ENCODE results near the gene MAP3K6. TPM values are rescaled to one million over a fixed set of nuclear protein-coding genes. Genes with fewer than 3 reads are reported as not detected.
A peak's percentile ranks its signal among the peaks of the same experiment; 100 is the strongest.

Gene MAP3K6
- total RNA-seq, 1 experiment from 2014 or later, result 25.1 TPM

DNA sequence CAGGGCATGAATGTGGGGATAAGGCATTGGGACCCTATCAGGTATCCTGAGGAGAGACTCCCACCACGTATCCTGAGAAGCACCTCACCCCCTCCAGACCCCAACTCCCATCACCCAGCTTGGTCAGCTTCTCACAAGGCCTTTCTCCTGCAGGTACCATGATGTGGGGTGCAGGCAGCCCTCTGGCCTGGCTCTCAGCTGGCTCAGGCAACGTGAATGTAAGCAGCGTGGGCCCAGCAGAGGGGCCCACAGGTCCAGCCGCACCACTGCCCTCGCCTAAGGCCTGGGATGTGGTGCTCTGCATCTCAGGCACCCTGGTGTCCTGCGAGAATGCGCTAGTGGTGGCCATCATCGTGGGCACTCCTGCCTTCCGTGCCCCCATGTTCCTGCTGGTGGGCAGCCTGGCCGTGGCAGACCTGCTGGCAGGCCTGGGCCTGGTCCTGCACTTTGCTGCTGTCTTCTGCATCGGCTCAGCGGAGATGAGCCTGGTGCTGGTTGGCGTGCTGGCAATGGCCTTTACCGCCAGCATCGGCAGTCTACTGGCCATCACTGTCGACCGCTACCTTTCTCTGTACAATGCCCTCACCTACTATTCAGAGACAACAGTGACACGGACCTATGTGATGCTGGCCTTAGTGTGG lies 27.0 kb upstream of the MAP3K6 start:
- Histone ChIP-seq H3K4me2 (ENCODE audit: low read length) (peak overlapping the region; percentile 99), H2AFZ (ENCODE audit: low read length) (no peak overlapping the region), H3K4me1 (ENCODE audit: insufficient read depth, low read length) (peaks cover 25% of the 10 kb centered on the region), H3K36me3 (ENCODE audit: low read depth, low read length) (no peaks in the 10 kb centered on the region), H3K9ac (ENCODE audit: low read length) (peak overlapping the region; percentile 97; the same call in 1 of the 2 replicates), H3K79me2 (ENCODE audit: low read length) (peaks cover 20% of the 10 kb centered on the region), H3K9me3 (ENCODE audit: low read length) (no peaks in the 10 kb centered on the region), H3K9me2 (replicated peaks; ENCODE audit: low read length) (no peaks in the 10 kb centered on the region), H3F3A (ENCODE audit: low read length, unreplicated experiment) (peaks cover 3% of the 10 kb centered on the region), H3K27ac (ENCODE audit: low read length) (no peak overlapping the region), H3K4me3 (ENCODE audit: low read length) (peak overlapping the region; percentile 100), H4K20me1 (ENCODE audit: low read length) (no peaks in the 10 kb centered on the region), H3K27me3 (ENCODE audit: low read length) (no peaks in the 10 kb centered on the region)
- DNase-seq (no peak), ATAC-seq (no peak)
- intact Hi-C loops (cut with micrococcal nuclease), result no loop called here
- no TSS peak for BruUV-seq (replicated peaks)
- TF ChIP-seq EZH2 (IDR thresholded peaks at IDR 0.05; ENCODE audit: low read length, unreplicated experiment) (no peak), EZH2phosphoT487 (IDR thresholded peaks at IDR 0.05; ENCODE audit: borderline replicate concordance, low read length) (no peak)
- TF ChIP-seq, protein P1, sequence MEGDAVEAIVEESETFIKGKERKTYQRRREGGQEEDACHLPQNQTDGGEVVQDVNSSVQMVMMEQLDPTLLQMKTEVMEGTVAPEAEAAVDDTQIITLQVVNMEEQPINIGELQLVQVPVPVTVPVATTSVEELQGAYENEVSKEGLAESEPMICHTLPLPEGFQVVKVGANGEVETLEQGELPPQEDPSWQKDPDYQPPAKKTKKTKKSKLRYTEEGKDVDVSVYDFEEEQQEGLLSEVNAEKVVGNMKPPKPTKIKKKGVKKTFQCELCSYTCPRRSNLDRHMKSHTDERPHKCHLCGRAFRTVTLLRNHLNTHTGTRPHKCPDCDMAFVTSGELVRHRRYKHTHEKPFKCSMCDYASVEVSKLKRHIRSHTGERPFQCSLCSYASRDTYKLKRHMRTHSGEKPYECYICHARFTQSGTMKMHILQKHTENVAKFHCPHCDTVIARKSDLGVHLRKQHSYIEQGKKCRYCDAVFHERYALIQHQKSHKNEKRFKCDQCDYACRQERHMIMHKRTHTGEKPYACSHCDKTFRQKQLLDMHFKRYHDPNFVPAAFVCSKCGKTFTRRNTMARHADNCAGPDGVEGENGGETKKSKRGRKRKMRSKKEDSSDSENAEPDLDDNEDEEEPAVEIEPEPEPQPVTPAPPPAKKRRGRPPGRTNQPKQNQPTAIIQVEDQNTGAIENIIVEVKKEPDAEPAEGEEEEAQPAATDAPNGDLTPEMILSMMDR (conservative IDR thresholded peaks at IDR 0.05; ENCODE audit: low read depth, low read length), result no peak
- ChIA-PET POLR2A (ENCODE audit: unreplicated experiment) (interaction anchor here (0.7 kb wide), 1 partner anchor 1874 kb away, joined by 5 read pairs; no protein-coding TSS in a partner anchor), CTCF (interaction anchor here (2.3 kb wide), 1 partner anchor 94 kb away, joined by 25 read pairs; no protein-coding TSS in a partner anchor)

DNA sequence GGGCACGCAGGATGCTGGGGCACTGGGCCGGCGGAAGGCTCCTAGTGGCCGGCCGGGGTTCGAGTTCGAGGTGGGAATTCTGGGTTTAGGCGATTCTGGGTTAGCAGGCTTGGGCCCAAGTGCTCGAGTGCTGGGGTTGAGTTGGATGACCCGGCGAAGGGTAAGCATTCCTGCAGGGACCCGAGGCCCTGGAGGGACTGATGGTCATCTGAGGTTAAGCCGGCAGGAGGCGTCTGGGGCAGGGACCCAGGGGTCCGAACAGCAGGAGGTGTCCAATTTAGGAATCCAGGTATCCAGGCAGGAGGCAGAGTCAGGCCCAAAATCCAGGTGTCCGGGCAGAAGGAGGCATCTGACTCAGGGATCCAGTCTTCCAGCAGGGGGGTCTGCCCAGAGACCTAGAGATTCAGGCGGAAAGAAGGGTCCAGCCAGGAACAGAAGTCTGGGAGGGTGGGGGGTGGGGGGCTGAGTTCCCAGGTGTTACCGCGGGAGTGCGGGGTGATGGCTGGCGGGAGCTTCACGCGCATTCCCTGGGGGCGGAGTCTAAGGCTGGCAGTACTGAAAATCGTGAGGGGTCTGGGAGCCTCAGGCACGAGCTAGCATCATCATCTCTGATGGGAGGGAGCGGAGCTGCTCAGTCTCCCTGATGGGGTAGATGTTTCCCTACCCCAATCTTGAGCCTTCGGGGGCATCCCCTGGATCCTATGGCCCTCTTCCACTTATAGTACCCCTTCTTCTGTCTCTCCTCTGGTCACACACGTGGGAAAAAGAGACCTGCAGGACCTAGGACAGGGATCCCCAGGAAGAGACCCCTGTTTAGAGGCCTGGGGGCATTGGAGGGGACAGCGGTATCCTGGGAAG lies 26.2 kb upstream of the MAP3K6 start:
- no peak for TF ChIP-seq EZH2 (IDR thresholded peaks at IDR 0.05; ENCODE audit: low read length, unreplicated experiment)
- TF ChIP-seq, protein P1 (conservative IDR thresholded peaks at IDR 0.05; ENCODE audit: low read depth, low read length), result peak; percentile 40
- H3K9me3 ChIP-seq (ENCODE audit: low read length), result no peaks in the 10 kb centered on the region
- H3K36me3 ChIP-seq (ENCODE audit: low read depth, low read length), result no peaks in the 10 kb centered on the region
- peak overlapping the region; percentile 98 for H2AFZ ChIP-seq (ENCODE audit: low read length)
- CTCF ChIA-PET, result no interaction called here
- peaks cover 3% of the 10 kb centered on the region for H3F3A ChIP-seq (ENCODE audit: low read length, unreplicated experiment)
- peak overlapping the region; percentile 64 for H3K27ac ChIP-seq (ENCODE audit: low read length)
- no peaks in the 10 kb centered on the region for H4K20me1 ChIP-seq (ENCODE audit: low read length)
- H3K79me2 ChIP-seq (ENCODE audit: low read length), result peaks cover 20% of the 10 kb centered on the region
- H3K9ac ChIP-seq (ENCODE audit: low read length), result peak overlapping the region; percentile 97
- peak overlapping the region; percentile 99 for H3K4me2 ChIP-seq (ENCODE audit: low read length)
- peak overlapping the region; percentile 100 for H3K4me3 ChIP-seq (ENCODE audit: low read length)
- intact Hi-C loops (cut with micrococcal nuclease), result loop anchor here (1.0 kb wide), 1 partner anchor 94 kb away; no protein-coding TSS in a partner anchor
- H3K9me2 ChIP-seq (replicated peaks; ENCODE audit: low read length), result no peaks in the 10 kb centered on the region
- DNase-seq (peak; percentile 28), ATAC-seq (peak; percentile 14)
- POLR2A ChIA-PET (ENCODE audit: unreplicated experiment), result interaction anchor here (0.7 kb wide), 1 partner anchor 1875 kb away, joined by 5 read pairs; no protein-coding TSS in a partner anchor
- H3K4me1 ChIP-seq (ENCODE audit: insufficient read depth, low read length), result peaks cover 25% of the 10 kb centered on the region
- no peaks in the 10 kb centered on the region for H3K27me3 ChIP-seq (ENCODE audit: low read length)
- BruUV-seq (replicated peaks), result no TSS peak

Data from PC-3 (cell line).